ENCODE measurements around the gene KRTAP10-4. TPM values are rescaled to one million over a fixed set of nuclear protein-coding genes. Genes with fewer than 3 reads are reported as not detected.

KRTAP10-4 gene
- total and polyA plus RNA-seq, 10 of the 15 experiments (the other 5 are each of a cell fraction or from before 2014, with no cell fraction given): not detected

DNA sequence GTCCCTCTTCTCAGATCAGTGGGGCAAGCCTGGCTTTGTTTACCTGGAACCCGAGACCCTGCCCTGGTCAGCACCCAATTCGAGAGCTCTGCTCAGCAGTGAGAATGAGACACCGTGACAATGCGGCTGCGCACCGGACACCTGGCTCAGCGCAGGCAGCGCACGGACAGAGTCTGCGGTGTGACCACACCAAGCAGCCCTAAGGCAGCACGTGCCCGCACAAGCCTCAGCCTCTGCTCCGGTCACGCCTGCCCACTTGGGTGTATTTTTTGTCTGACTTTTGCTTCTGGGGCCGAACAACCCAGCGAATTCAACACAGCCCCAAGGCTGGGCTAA, 43.0 kb downstream of the KRTAP10-4 start:
- ATAC-seq (no peak), DNase-seq (ENCODE audit: low read depth, low spot score) (no peak), FAIRE-seq (no peak)
- Histone ChIP-seq H4K20me1 (ENCODE audit: control insufficient read depth, insufficient read depth) (no peaks in the 10 kb centered on the region), H3K36me3 (ENCODE audit: control insufficient read depth in 2 of 2, insufficient read depth in 2 of 2, low read length in 1 of 2) (no peaks in the 10 kb centered on the region), H3K79me2 (ENCODE audit: control insufficient read depth, insufficient read depth, low read length) (no peaks in the 10 kb centered on the region), H3K4me3 (no peak overlapping the region), H3K9me3 (replicated peaks; ENCODE audit: control insufficient read depth, insufficient read depth, low read length) (peaks cover 2% of the 10 kb centered on the region; the same call in 1 of the 3 replicates), H3K27ac (ENCODE audit: control insufficient read depth, insufficient read depth) (no peak overlapping the region), H3K9ac (ENCODE audit: control insufficient read depth, insufficient read depth, low read length) (no peak overlapping the region), H2AFZ (ENCODE audit: control insufficient read depth, low read depth, low read length) (no peak overlapping the region), H3K27me3 (replicated peaks in 1 of 2; ENCODE audit: control insufficient read depth in 2 of 2, insufficient read depth in 2 of 2, low read length in 1 of 2) (no peaks in the 10 kb centered on the region), H3K4me2 (ENCODE audit: control insufficient read depth, insufficient read depth) (no peak overlapping the region), H3K4me1 (ENCODE audit: control insufficient read depth, insufficient read depth, low read length) (no peaks in the 10 kb centered on the region)
- TF ChIP-seq SMAD1 (IDR thresholded peaks at IDR 0.05; ENCODE audit: low read depth, partially characterized antibody): no peak
- no peak for TF ChIP-seq NR2C2 (IDR thresholded peaks at IDR 0.05; ENCODE audit: borderline replicate concordance, control insufficient read depth, insufficient read length, low read depth)
- TF ChIP-seq EZH2 (IDR thresholded peaks at IDR 0.05; ENCODE audit: borderline replicate concordance, control insufficient read depth, low read depth, low read length): no peak
- TF ChIP-seq, protein P1, sequence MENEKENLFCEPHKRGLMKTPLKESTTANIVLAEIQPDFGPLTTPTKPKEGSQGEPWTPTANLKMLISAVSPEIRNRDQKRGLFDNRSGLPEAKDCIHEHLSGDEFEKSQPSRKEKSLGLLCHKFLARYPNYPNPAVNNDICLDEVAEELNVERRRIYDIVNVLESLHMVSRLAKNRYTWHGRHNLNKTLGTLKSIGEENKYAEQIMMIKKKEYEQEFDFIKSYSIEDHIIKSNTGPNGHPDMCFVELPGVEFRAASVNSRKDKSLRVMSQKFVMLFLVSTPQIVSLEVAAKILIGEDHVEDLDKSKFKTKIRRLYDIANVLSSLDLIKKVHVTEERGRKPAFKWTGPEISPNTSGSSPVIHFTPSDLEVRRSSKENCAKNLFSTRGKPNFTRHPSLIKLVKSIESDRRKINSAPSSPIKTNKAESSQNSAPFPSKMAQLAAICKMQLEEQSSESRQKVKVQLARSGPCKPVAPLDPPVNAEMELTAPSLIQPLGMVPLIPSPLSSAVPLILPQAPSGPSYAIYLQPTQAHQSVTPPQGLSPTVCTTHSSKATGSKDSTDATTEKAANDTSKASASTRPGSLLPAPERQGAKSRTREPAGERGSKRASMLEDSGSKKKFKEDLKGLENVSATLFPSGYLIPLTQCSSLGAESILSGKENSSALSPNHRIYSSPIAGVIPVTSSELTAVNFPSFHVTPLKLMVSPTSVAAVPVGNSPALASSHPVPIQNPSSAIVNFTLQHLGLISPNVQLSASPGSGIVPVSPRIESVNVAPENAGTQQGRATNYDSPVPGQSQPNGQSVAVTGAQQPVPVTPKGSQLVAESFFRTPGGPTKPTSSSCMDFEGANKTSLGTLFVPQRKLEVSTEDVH (IDR thresholded peaks at IDR 0.05; ENCODE audit: low read depth, partially characterized antibody): no peak
- TF ChIP-seq RBBP5 (conservative IDR thresholded peaks at IDR 0.05): no peak
- TF ChIP-seq, protein P2, sequence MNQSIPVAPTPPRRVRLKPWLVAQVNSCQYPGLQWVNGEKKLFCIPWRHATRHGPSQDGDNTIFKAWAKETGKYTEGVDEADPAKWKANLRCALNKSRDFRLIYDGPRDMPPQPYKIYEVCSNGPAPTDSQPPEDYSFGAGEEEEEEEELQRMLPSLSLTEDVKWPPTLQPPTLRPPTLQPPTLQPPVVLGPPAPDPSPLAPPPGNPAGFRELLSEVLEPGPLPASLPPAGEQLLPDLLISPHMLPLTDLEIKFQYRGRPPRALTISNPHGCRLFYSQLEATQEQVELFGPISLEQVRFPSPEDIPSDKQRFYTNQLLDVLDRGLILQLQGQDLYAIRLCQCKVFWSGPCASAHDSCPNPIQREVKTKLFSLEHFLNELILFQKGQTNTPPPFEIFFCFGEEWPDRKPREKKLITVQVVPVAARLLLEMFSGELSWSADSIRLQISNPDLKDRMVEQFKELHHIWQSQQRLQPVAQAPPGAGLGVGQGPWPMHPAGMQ (IDR thresholded peaks at IDR 0.05; ENCODE audit: borderline replicate concordance): no peak
- 53% methylated on average over 16 of the region's 16 CpGs for WGBS (ENCODE audit: insufficient coverage, insufficient replicate concordance, low lambda C conversion rate, missing lambda C conversion rate)
- SMC1A ChIA-PET (ENCODE audit: uncharacterized antibody, unreplicated experiment): no interaction called here
- BruUV-seq (replicated peaks): no TSS peak
- CTCF ChIA-PET: no interaction called here
- RAD21 ChIA-PET (ENCODE audit: unreplicated experiment): no interaction called here
- POLR2A ChIA-PET: no interaction called here
- in situ Hi-C loops (cut with MboI) (no loop called here), intact Hi-C loops (cut with micrococcal nuclease; ENCODE audit: unreplicated experiment) (no loop called here)

Measured in GM12878 (cell line).